ENCODE measurements around the gene OR4D1. TPM values are rescaled to one million over a fixed set of nuclear protein-coding genes. Genes with fewer than 3 reads are reported as not detected.

The OR4D1 gene
- total and polyA plus RNA-seq, 2 experiments from 2014 or later, result not detected

DNA sequence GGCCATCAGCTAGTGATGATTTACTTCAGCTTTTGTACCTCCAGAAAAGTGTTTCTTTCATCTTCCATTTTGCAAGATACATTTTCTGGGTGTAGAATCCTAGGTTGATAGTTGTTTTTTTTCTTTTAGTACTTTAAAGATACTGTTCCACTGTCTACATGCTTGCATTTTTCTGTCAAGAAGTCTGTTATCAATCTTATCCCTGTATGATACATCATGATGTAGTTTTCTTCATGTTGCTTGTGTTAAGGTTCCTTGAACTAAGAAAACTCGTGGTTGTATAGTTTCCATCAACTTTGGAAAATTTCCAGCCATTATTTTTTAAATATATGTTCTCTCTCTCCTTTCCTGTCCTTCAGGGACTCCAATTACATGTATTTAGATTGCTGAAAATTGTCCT is 40.9 kb upstream of the OR4D1 start:
- H3K9me3 ChIP-seq (ENCODE audit: low read depth), result no peaks in the 10 kb centered on the region
- peaks cover 4% of the 10 kb centered on the region for H3K27me3 ChIP-seq
- no peak for DNase-seq (ENCODE audit: low spot score)
- no peak overlapping the region for H3K4me3 ChIP-seq
- H3K27ac ChIP-seq, result no peak overlapping the region
- H3K9me2 ChIP-seq (replicated peaks; ENCODE audit: insufficient read depth), result no peaks in the 10 kb centered on the region
- no peak overlapping the region for H3K4me2 ChIP-seq
- H3K4me1 ChIP-seq (ENCODE audit: insufficient read depth), result no peaks in the 10 kb centered on the region
- no peak overlapping the region for H2AFZ ChIP-seq
- H3K79me2 ChIP-seq, result no peaks in the 10 kb centered on the region
- H3K36me3 ChIP-seq (replicated peaks; ENCODE audit: insufficient read depth, low read depth), result no peaks in the 10 kb centered on the region
- TF ChIP-seq EZH2 (IDR thresholded peaks at IDR 0.05; ENCODE audit: borderline replicate concordance) (no peak), EZH2phosphoT487 (IDR thresholded peaks at IDR 0.05; ENCODE audit: low read depth, severe bottlenecking, unreplicated experiment) (no peak)
- TF ChIP-seq, protein P1, sequence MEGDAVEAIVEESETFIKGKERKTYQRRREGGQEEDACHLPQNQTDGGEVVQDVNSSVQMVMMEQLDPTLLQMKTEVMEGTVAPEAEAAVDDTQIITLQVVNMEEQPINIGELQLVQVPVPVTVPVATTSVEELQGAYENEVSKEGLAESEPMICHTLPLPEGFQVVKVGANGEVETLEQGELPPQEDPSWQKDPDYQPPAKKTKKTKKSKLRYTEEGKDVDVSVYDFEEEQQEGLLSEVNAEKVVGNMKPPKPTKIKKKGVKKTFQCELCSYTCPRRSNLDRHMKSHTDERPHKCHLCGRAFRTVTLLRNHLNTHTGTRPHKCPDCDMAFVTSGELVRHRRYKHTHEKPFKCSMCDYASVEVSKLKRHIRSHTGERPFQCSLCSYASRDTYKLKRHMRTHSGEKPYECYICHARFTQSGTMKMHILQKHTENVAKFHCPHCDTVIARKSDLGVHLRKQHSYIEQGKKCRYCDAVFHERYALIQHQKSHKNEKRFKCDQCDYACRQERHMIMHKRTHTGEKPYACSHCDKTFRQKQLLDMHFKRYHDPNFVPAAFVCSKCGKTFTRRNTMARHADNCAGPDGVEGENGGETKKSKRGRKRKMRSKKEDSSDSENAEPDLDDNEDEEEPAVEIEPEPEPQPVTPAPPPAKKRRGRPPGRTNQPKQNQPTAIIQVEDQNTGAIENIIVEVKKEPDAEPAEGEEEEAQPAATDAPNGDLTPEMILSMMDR (IDR thresholded peaks at IDR 0.05; ENCODE audit: poor library complexity), result no peak
- WGBS (ENCODE audit: low lambda C conversion rate, missing lambda C conversion rate), result 45% methylated on average over 1 of the region's 1 CpG
- H4K20me1 ChIP-seq (ENCODE audit: insufficient read depth, poor library complexity, severe bottlenecking), result no peaks in the 10 kb centered on the region

DNA sequence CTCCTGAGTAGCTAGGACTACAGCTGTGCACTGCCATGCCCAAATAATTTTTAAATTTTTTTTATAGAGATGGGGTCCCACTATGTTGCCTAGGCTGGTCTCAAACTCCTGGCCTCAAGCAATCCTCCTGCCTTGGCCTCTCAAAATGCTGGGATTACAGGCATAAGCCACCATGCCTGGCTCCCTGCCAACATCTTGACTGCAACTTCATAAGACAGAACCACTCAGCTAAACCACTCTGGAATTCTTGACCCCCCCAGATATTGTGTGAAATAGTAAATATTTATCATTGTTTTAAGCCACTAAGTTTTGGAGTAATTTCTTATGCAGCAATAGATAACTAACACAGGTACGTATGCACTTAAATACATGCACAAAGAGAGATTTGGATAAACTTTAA is 39.0 kb upstream of the OR4D1 start:
- Histone ChIP-seq H3K4me2 (no peak overlapping the region), H3K79me2 (no peaks in the 10 kb centered on the region), H3K9me3 (ENCODE audit: low read depth) (no peaks in the 10 kb centered on the region), H4K20me1 (ENCODE audit: insufficient read depth, poor library complexity, severe bottlenecking) (no peaks in the 10 kb centered on the region), H3K27ac (no peak overlapping the region), H3K27me3 (peaks cover 4% of the 10 kb centered on the region), H3K4me3 (no peak overlapping the region), H3K4me1 (ENCODE audit: insufficient read depth) (no peaks in the 10 kb centered on the region), H3K9me2 (replicated peaks; ENCODE audit: insufficient read depth) (no peaks in the 10 kb centered on the region), H3K36me3 (replicated peaks; ENCODE audit: insufficient read depth, low read depth) (no peaks in the 10 kb centered on the region), H2AFZ (no peak overlapping the region)
- WGBS (ENCODE audit: low lambda C conversion rate, missing lambda C conversion rate), result 72% methylated on average over 1 of the region's 1 CpG
- no peak for DNase-seq (ENCODE audit: low spot score)
- TF ChIP-seq, protein P1 (IDR thresholded peaks at IDR 0.05; ENCODE audit: poor library complexity), result no peak
- TF ChIP-seq EZH2 (IDR thresholded peaks at IDR 0.05; ENCODE audit: borderline replicate concordance) (no peak), EZH2phosphoT487 (IDR thresholded peaks at IDR 0.05; ENCODE audit: low read depth, severe bottlenecking, unreplicated experiment) (no peak)

DNA sequence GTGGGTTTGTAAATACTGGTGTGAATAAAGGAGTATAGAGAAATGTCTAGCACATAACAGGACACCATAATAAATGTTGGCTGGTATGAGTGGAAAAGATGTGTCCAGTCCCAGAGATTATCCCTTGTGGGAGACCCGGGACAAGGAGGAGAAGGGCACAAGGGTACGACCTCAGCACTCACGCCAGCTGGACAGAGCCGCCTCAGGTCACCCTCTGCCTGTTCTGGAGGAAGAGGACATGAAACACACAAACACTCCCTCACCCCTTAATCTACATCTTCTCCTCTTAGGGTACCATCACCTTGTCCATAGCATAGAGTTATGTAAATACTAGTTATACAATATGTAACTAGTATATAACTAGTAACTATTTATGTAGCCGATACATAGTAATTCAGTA is 38.2 kb upstream of the OR4D1 start:
- no peak for TF ChIP-seq EZH2phosphoT487 (IDR thresholded peaks at IDR 0.05; ENCODE audit: low read depth, severe bottlenecking, unreplicated experiment)
- TF ChIP-seq, protein P1 (IDR thresholded peaks at IDR 0.05; ENCODE audit: poor library complexity), result no peak
- TF ChIP-seq EZH2 (IDR thresholded peaks at IDR 0.05; ENCODE audit: borderline replicate concordance), result no peak
- H3K4me1 ChIP-seq (ENCODE audit: insufficient read depth), result no peaks in the 10 kb centered on the region
- no peaks in the 10 kb centered on the region for H4K20me1 ChIP-seq (ENCODE audit: insufficient read depth, poor library complexity, severe bottlenecking)
- no peaks in the 10 kb centered on the region for H3K9me2 ChIP-seq (replicated peaks; ENCODE audit: insufficient read depth)
- no peaks in the 10 kb centered on the region for H3K9me3 ChIP-seq (ENCODE audit: low read depth)
- no peak overlapping the region for H3K4me2 ChIP-seq
- no peak overlapping the region for H3K4me3 ChIP-seq
- no peak for DNase-seq (ENCODE audit: low spot score)
- no peak overlapping the region for H3K27ac ChIP-seq
- 80% methylated on average over 5 of the region's 5 CpGs for WGBS (ENCODE audit: low lambda C conversion rate, missing lambda C conversion rate)
- H3K27me3 ChIP-seq, result peaks cover 4% of the 10 kb centered on the region
- no peaks in the 10 kb centered on the region for H3K79me2 ChIP-seq
- no peak overlapping the region for H2AFZ ChIP-seq
- no peaks in the 10 kb centered on the region for H3K36me3 ChIP-seq (replicated peaks; ENCODE audit: insufficient read depth, low read depth)

DNA sequence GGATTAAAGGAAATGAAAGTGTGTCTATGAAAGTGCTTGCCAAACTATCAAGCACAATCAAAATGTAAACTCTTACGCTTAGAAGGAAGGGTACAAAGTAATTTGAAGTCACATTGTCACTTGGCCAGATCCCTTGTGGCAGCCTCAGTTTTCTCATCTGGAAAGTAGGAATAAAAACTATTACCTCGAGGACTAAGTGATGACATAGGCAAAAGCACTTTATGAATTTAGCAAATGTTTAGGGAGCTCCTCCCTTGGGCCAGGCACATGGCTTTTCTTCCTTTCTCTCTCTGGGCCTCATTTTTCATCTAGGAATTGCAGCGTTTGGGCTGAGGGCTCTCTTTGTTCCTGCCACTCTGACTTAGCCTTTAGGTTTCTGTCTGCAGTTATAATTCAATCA is 36.5 kb upstream of the OR4D1 start:
- Histone ChIP-seq H3K36me3 (replicated peaks; ENCODE audit: insufficient read depth, low read depth) (no peaks in the 10 kb centered on the region), H3K79me2 (no peaks in the 10 kb centered on the region), H3K4me2 (no peak overlapping the region), H3K27ac (no peak overlapping the region), H3K27me3 (peaks cover 4% of the 10 kb centered on the region), H3K9me2 (replicated peaks; ENCODE audit: insufficient read depth) (no peaks in the 10 kb centered on the region), H2AFZ (no peak overlapping the region), H3K4me3 (no peak overlapping the region), H3K4me1 (ENCODE audit: insufficient read depth) (no peaks in the 10 kb centered on the region), H3K9me3 (ENCODE audit: low read depth) (no peaks in the 10 kb centered on the region), H4K20me1 (ENCODE audit: insufficient read depth, poor library complexity, severe bottlenecking) (no peaks in the 10 kb centered on the region)
- TF ChIP-seq EZH2phosphoT487 (IDR thresholded peaks at IDR 0.05; ENCODE audit: low read depth, severe bottlenecking, unreplicated experiment), result no peak
- TF ChIP-seq EZH2 (IDR thresholded peaks at IDR 0.05; ENCODE audit: borderline replicate concordance), result no peak
- TF ChIP-seq, protein P1 (IDR thresholded peaks at IDR 0.05; ENCODE audit: poor library complexity), result no peak
- no peak for DNase-seq (ENCODE audit: low spot score)
- WGBS (ENCODE audit: low lambda C conversion rate, missing lambda C conversion rate), result 74% methylated on average over 3 of the region's 3 CpGs

Measured in hepatocyte (in vitro differentiated cells).